Inflammatory macrophage treated with lipopolysaccharide for 1 hour (primary cell): Measurements from ENCODE around the gene USP3.
"Not testable (repeated sequence)": the region's sequence is repeated elsewhere in the genome, so short reads cannot be mapped to it uniquely, and the experiment has no call there.

ENCODE experiments used
- DNase-seq, 2 donors: peaks; one replicate each; pipeline ENCODE4 v3.0.0-alpha.2; 2020 to 2022

The USP3 gene

DNA sequence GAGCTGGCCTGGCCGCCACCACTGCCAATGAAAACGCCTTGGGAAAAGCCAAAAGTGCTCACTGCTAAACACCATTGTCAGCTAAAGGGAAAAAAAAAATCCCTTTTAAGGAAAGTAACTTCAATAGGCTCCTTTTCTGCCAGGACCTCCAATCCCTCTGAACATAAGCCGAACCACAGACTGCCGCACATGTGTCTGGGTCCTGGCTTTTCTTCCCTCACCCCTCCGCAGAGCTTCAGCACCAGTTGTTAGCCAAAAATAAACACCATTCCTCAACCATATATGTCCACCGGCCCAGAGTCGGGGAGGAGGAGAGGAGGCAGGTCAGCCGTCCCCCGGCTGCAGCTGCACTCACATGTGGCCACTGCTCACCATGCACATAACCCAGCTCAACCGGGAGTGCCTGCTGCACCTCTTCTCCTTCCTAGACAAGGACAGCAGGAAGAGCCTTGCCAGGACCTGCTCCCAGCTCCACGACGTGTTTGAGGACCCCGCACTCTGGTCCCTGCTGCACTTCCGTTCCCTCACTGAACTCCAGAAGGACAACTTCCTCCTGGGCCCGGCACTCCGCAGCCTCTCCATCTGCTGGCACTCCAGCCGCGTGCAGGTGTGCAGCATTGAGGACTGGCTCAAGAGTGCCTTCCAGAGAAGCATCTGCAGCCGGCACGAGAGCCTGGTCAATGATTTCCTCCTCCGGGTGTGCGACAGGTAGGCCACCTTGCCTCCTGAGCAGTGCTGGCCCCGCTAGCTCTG, 92.8 kb downstream of the USP3 start, which contains the start of gene FBXL22:
Gene FBXL22 (plus strand): TSS at position 350 of the 753 bp plus-strand sequence. CDS start 6 bp downstream, at position 356.
- DNase-seq: no peak

- DNase-seq: no peak
Measured at GRCh38 chr15:63597821-63598220, 93.4 kb downstream of the USP3 start.

DNA sequence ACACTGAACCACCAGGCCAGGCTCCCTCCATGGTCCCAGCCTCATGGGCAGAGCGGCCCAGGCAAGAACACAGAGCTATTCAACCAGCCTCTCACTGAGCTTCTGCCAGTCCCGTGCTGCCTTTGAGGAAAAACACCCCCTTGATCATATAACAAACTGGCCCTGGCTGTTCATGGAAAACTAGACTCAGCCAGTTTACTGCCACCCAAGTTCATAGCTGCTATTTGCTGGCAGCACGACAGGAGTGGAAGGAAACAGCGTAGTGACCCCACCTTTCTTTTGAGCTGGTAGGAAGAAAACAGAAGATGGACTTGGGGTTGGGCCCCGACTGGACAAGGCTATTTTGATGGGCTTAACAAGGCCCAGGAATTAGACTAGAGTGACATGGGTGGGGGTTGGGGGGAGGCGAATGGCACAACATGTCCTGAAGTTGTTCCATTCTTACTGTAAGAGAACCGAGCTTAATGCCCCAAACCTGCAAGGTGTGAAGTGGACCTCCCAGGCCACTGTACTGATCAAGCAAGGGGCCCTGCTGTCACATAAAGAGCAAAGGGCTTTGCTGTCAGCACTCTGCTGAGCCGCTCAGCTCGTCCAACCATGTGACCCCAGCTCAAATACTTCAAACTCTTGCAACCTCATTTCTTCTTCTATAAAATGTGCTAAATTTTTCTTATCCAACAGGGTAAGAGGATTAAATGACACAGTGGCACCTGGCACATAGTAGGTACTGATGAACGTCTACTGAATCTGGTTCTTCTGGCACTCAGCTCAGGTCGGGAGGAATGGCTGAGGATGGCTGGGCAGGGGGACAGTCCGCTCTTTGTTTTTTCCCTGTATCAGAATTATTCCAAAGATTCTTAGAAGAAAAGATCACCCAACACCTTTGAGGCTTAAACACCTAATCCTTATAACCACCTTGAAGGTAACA, 94.3 kb downstream of the USP3 start:
- DNase-seq: no peak

- peak; percentile 45 to 63 for DNase-seq
Measured at GRCh38 chr15:63599401-63600000, 95.1 kb downstream of the USP3 start.

- no peak for DNase-seq
Measured at GRCh38 chr15:63600001-63600615, 95.7 kb downstream of the USP3 start.

- DNase-seq: peak; percentile 80 to 86
Measured at GRCh38 chr15:63600616-63601025, 96.2 kb downstream of the USP3 start.

- DNase-seq: peak in 1 of 2 donors; percentile 23
Measured at GRCh38 chr15:63601026-63601703, 96.8 kb downstream of the USP3 start.

DNA sequence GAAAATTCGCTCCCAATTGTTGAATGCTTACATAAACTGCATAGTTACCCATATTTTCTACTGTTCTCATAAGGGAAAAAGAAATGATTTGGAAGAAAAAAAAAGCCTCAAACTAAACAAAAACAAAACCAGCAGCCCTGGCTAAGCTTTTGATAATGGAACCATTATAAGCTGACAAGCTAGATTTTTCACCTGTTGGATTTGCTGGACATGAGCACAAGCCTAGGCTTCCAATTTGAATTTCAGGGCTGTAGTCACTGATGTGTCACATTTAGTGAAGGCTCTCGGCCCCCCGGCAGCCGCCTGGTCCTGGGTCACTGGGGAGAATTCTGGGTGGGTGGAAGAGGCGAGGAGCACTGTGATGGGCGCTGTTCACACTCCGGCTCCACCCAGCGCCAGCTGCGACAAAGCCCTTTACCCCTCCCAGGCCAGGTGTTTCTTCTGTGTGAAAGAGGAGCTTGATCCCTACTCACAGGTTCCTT, 97.4 kb downstream of the USP3 start:
- DNase-seq: no peak

DNA sequence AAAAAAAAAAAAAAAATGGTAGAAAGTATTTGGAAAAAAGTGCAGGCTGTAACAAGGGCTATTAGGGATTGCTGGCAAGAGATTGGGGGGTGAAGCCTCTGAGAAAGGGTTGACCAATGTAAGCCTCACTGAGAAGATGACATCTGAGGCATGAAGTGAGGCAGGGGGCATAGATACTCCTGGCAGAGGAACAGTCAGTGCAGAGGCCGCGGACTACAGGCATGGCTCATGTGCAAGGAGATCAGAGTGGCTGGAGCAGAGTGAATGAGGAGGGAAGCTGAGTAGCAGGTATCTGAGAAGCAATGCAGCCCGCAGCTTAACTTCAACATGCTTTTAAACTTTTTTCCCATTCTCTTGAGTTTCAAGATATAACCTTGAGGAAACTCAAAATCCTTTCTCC, 98.2 kb downstream of the USP3 start:
- DNase-seq: no peak

- no peak for DNase-seq
Measured at GRCh38 chr15:63603516-63603915, 99.1 kb downstream of the USP3 start.

DNA sequence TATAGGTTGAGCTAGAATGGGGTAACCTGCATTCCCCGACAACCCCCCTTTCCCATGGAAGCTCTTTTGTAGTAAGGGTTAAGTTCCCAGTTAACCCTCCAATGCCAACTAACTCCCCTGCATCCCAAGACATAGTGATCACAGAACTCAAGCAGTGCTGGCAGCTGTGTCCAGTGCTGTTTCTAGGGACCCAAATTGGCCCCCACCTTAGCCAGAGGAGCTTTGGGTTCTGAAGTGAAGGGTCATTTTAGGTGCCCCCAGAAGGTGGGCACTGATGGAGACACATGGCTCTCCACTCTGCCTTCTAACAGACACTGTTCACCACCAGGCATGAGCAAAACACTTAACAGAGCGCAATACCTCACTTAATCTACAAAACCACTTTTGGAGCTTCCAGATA, 99.9 kb downstream of the USP3 start:
- no peak for DNase-seq

GRCh38 chr15:63605036-63605435, 100.6 kb downstream of the USP3 start:
- DNase-seq: no peak

GRCh38 chr15:63605816-63606215, 101.4 kb downstream of the USP3 start:
- no peak for DNase-seq

DNA sequence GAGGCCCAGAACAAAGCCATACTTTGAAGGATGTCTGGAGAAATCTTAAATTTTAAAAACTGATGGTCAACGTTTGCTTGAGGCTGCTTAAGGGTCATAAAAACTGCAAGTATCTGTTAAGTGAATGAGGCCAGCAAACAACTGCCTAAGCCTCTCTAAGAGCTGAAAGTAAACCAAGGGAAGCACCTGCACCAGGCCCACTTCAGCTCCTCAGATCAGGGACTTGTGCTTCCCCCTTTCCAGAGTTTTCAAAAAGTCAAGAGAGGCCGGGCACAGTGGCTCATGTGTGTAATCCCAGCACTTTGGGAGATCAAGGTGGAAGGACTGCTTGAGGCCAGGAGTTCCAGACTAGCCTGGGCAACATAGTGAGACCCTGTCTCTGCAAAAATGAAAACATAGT, 101.9 kb downstream of the USP3 start:
- no peak for DNase-seq

GRCh38 chr15:63608989-63609388, 104.6 kb downstream of the USP3 start:
- DNase-seq: no peak

DNA sequence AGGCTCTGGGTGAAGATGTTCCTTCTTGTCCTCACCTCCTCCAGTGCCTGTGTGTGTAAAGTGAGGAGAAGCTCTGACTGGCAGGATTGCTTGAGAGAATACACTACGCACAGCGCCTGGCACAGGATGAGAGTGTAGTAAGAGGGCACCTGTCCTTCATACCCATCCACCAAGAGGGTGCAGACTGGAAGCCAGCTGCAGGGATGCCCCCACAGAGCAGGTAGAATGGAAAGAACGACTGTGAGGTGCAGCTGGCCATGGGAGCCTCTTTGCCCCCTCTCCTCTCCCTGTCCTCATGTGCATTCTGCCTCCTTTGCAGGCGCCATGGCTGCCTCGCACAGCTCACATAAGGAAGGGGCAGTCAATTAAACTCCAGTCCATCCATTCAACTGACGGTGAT, 105.1 kb downstream of the USP3 start:
- DNase-seq: no peak

- peak; percentile 52 to 73 for DNase-seq
Measured at GRCh38 chr15:63610209-63610841, 105.9 kb downstream of the USP3 start.

DNA sequence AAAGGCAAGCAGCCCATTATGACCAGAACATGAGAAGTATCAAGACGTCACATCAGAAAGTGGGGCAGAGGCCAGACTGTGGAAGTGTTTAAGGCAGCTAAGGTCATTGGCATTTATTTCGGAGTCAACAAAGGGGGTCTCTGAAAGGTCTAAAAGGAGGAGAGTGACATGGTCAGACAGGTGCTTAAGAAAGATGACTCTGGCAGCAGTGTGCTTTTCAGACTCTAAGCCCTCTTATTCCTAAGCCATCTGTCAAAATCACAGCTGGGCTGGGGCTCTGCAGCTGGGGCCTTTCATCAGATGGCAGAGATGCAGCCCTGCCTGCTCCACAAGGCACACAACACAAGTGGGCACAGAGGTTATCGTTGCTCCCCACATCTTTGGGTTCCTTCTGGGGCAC, 106.8 kb downstream of the USP3 start:
- DNase-seq: no peak

DNA sequence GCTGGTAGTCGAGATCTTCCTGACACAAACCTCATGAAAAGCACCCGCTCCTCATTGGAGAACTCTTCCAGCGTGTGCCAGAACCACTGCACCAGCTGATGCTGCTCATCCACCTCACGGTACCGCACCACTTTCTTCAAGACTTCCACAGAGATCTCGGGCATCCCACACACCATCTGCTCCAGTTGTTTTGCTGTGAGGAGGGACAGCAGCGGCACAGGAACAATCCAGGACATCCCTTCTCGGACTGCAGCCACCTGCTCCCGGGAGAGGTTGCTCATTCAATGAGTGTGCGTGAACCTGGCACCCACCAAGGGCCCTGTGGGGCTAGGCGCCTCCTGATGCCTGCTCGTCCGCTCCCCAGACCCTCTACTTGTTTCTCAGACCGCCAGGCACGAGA, 107.9 kb downstream of the USP3 start:
- DNase-seq: no peak

- no peak for DNase-seq
Measured at GRCh38 chr15:63615935-63616334, 111.5 kb downstream of the USP3 start.

DNA sequence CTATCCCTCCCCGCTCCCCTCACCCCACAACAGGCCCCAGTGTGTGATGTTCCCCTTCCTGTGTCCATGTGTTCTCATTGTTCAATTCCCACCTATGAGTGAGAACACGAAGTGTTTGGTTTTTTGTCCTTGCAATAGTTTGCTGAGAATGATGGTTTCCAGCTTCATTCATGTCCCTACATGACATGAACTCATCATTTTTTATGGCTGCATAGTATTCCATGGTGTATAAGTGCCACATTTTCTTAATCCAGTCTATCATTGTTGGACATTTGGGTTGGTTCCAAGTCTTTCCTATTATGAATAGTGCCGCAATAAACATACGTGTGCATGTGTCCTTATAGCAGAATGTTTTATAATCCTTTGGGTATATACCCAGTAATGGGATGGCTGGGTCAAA, 112.8 kb downstream of the USP3 start:
- DNase-seq: not testable (repeated sequence)

DNA sequence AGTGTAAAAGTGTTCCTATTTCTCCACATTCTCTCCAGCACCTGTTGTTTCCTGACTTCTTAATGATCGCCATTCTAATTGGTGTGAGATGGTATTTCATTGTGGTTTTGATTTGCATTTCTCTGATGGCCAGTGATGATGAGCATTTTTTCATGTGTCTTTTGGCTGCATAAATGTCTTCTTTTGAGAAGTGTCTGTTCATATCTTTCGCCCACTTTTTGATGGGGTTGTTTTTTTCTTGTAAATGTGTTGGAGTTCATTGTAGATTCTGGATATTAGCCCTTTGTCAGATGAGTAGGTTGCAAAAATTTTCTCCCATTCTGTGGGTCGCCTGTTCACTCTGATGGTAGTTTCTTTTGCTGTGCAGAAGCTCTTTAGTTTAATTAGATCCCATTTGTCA, 113.2 kb downstream of the USP3 start:
- not testable (repeated sequence) for DNase-seq
